ENCODE results near the gene SPON1.

Gene SPON1

DNA sequence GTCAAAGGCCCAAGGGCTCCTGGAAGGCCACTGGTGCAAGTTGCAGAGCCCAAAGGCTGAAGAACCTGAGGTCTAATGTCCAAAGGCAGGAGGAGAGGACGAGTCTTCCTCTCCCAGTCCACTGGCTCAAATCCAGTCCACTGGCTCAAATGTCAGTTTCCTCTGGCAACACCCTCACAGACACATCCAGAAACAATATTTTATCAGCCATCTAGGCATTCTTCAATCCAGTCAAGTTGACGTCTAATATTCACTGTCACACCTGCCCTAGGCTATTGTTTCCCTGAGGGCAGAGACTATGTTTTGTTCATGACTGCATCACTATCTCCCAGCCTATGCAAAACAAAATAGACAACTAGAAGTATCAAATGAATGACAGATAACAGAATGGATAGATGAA lies 148.1 kb downstream of the SPON1 start:
- TF ChIP-seq, protein P1, sequence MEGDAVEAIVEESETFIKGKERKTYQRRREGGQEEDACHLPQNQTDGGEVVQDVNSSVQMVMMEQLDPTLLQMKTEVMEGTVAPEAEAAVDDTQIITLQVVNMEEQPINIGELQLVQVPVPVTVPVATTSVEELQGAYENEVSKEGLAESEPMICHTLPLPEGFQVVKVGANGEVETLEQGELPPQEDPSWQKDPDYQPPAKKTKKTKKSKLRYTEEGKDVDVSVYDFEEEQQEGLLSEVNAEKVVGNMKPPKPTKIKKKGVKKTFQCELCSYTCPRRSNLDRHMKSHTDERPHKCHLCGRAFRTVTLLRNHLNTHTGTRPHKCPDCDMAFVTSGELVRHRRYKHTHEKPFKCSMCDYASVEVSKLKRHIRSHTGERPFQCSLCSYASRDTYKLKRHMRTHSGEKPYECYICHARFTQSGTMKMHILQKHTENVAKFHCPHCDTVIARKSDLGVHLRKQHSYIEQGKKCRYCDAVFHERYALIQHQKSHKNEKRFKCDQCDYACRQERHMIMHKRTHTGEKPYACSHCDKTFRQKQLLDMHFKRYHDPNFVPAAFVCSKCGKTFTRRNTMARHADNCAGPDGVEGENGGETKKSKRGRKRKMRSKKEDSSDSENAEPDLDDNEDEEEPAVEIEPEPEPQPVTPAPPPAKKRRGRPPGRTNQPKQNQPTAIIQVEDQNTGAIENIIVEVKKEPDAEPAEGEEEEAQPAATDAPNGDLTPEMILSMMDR (IDR thresholded peaks at IDR 0.05; ENCODE audit: borderline replicate concordance, insufficient read depth, low read depth, low read length), result no peak
- H3K4me3 ChIP-seq (ENCODE audit: low read depth, low read length), result no peak overlapping the region

DNA sequence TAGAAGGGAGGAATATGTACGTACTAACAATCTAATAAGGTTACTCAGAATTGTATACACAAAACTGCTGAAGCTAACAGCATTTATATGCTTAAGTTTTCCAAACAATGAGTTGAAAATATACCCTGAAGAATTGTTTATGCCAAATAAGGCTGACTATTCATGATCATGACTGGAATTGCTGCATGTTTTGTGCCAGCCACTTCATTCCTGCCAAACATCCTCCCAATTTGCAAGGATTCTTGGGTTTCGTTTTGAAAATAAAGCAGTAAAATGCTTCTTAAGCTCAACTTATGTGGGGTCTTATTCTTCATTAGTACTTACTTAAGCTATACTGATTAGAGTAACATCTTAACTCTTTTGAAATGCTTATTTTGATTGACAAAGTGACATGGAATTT lies 149.0 kb downstream of the SPON1 start:
- TF ChIP-seq, protein P1 (IDR thresholded peaks at IDR 0.05; ENCODE audit: borderline replicate concordance, insufficient read depth, low read depth, low read length), result no peak
- H3K4me3 ChIP-seq (ENCODE audit: low read depth, low read length), result no peak overlapping the region

DNA sequence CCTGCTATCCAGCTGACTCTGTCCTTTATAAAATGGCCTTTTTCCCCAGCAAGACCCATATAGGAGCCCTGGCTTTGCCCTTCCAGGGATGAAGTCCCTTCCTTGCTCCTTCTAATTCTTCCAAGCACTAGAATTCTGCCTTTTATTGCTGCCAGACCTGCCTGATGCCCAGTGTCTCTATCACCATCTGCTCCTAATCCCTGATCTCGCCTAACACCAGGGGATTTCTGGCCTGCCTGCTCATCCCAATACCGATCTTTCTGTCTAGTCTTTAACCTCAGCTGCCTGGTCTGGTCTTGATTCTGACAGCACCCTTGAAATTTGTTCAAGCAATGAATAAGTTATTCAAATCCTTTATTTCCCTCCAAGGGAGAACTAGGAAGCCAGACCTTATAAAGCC lies 150.2 kb downstream of the SPON1 start:
- TF ChIP-seq, protein P1 (IDR thresholded peaks at IDR 0.05; ENCODE audit: borderline replicate concordance, insufficient read depth, low read depth, low read length), result no peak

DNA sequence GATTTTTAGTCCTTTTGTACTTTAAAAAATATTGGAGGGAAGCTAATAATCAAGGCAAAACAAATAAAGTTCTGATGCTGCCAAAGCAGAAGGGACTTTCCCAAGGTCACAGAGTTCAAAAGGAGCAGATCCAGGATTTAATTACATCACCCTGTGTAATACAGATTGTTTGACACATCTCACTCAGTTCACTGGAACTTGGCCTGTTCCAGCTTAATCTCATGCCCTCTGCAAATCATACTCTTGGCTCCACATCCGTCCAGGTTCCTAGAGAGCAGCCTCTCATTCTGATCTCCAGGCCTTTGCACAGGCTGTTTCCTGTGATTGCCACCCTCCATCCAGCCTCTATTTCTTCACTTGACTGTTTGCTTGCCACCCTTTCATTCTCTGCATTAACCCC lies 151.7 kb downstream of the SPON1 start:
- TF ChIP-seq, protein P1 (IDR thresholded peaks at IDR 0.05; ENCODE audit: borderline replicate concordance, insufficient read depth, low read depth, low read length), result no peak
- H3K4me3 ChIP-seq (ENCODE audit: low read depth, low read length), result no peak overlapping the region

More for the DNA sequence above, 150.2 kb downstream of the SPON1 start:
- no peak overlapping the region for H3K4me3 ChIP-seq (ENCODE audit: low read depth, low read length)

DNA sequence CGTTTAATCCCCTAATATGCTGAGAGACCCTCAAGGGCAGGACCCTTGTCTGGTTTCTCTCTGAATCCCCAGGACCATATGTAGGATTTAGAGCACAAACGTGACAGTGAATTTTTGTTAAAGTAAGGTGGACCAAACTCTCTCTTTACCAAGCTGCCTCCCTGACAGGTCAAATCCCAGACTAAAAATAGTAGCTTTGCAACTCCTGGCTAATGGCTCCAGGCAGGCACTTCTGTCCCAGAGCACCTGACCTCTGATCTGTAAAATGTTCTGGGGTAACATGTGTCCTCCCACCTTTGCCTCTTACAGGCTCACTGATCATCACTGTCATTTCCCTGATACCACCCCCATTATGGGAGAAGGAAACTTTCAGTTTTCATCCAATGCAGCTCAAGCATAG lies 152.3 kb downstream of the SPON1 start:
- TF ChIP-seq, protein P1 (IDR thresholded peaks at IDR 0.05; ENCODE audit: borderline replicate concordance, insufficient read depth, low read depth, low read length), result no peak
- no peak overlapping the region for H3K4me3 ChIP-seq (ENCODE audit: low read depth, low read length)

DNA sequence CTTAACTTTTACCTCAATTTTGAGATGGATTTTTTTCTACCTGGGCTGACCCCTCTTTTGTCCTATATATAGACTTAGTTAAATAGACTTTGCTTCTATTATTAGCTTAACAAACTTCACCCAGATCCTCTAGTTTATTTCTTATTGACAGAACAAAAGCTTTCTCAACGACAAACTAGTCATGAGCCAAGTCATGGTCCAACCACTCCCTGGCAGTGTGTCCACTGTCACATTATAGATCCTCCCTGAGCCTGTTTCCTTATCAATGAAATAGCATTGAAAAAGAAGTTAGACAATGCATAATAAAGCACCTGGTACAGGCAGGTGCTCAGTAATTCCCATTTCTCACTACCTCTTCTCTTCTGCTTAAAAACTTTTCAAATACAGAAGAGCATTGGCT lies 155.1 kb downstream of the SPON1 start:
- TF ChIP-seq, protein P1 (IDR thresholded peaks at IDR 0.05; ENCODE audit: borderline replicate concordance, insufficient read depth, low read depth, low read length), result no peak
- H3K4me3 ChIP-seq (ENCODE audit: low read depth, low read length), result no peak overlapping the region

DNA sequence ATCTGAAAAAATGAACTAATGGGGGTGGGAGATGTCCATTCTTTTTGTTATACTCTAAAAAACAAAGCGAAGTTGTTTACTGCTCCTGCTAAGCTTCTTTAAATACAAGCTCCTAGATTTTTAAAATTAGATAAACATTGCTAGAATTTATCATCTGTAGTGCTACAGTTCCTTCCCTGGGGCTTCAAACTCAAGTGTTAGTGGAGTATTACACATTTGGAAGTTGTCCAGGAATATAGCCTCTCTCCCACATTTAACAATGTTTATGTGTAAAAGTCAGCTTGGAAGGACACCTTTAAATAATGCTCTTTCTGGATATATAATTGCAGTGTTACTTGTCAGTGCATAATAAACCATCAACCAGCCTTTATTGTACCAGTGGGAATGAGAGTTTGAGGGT lies 155.5 kb downstream of the SPON1 start:
- TF ChIP-seq, protein P1 (IDR thresholded peaks at IDR 0.05; ENCODE audit: borderline replicate concordance, insufficient read depth, low read depth, low read length), result no peak
- H3K4me3 ChIP-seq (ENCODE audit: low read depth, low read length), result no peak overlapping the region

Data from GM12875 (cell line).